ENCODE measurements around the gene UBE2H.

- TF ChIP-seq ZNF274 (IDR thresholded peaks at IDR 0.05; ENCODE audit: low read depth, low read length) (no peak), SUZ12 (IDR thresholded peaks at IDR 0.05; ENCODE audit: extremely low read depth, insufficient read depth, insufficient read length) (no peak)
Observed at GRCh38 chr7:129898502-129899160, 54.1 kb downstream of the UBE2H start.

All from NT2/D1 (cell line).